Upper lobe of right lung (tissue), 1 donor: Measurements from ENCODE around the gene PLEKHG2. TPM values are rescaled to one million over a fixed set of nuclear protein-coding genes. Genes with fewer than 3 reads are reported as not detected.

Experiments
- ATAC-seq: fragments of 200-7000 bp; cut with Tn5 transposase; one replicate; pipeline ENCODE4 v1.9.1; 2020; ENCODE audit warnings: mild to moderate bottlenecking, moderate library complexity
- DNase-seq: peaks from one replicate; pipeline ENCODE4 v3.0.0-alpha.2; 2020
- H3K27ac ChIP-seq: fragments of 200-600 bp; one replicate; pipeline ENCODE4 v1.8.0; 2022
- H3K27me3 ChIP-seq: fragments of 200-600 bp; one replicate; pipeline ENCODE4 v1.8.0; 2022; ENCODE audit warnings: mild to moderate bottlenecking
- H3K36me3 ChIP-seq: fragments of 200-600 bp; one replicate; pipeline ENCODE4 v1.8.0; 2022
- H3K4me1 ChIP-seq: fragments of 200-600 bp; one replicate; pipeline ENCODE4 v1.8.0; 2022
- H3K4me3 ChIP-seq: fragments of 200-600 bp; one replicate; pipeline ENCODE4 v1.8.0; 2022; ENCODE audit warnings: mild to moderate bottlenecking
- H3K9me3 ChIP-seq: fragments of 200-600 bp; one replicate; pipeline ENCODE4 v1.8.0; 2022
- CTCF ChIP-seq: fragments of 200-600 bp; IDR thresholded peaks from one replicate; pipeline ENCODE4 v1.8.0; 2022; ENCODE audit warnings: antibody characterized with exemption
- intact Hi-C: fragments of 100-400 bp; cut with DNase I; formaldehyde crosslinking; loops from one replicate; pipeline ENCODE4 v1.11.0; 2022
- total RNA-seq: library from RNA; stranded (reverse); fragmentation: NEBNext Ultra II Directional; extraction: Animal tissue kit (Norgen Biotek cat#: 25700); gene quantifications from one replicate; pipeline ENCODE4 v1.2.1, GENCODE V29; 2021
- donor health status: DM: no; HTN: yes; CAD: no; lungs with severe emphysema.

The PLEKHG2 gene
- total RNA-seq, 1 donor from 2014 or later, result 32.4 TPM

DNA sequence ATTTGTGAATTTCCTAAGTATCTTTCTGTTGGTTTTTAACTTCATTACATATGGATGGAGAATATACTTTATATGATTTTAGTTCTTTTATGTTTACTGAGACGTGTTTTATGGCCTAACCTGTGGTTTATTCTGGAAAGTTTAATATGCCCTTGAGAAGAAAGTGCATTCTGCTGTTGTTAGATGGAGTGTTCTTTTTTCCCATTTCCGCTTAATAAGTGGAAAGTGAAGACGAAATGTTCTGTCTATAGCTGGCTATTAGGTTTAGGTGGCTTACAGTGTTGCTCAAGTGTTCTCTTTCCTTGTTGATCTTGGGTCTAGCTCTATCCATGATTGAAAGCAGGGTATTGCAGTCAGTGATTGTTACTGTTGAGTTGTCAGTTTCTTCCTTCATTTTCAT, 50.9 kb downstream of the PLEKHG2 start:
- no peak for DNase-seq
- no peak for ATAC-seq
- Histone ChIP-seq H3K27ac (no peak overlapping the region), H3K36me3 (peaks cover 87% of the 10 kb centered on the region), H3K9me3 (no peaks in the 10 kb centered on the region), H3K4me1 (no peaks in the 10 kb centered on the region), H3K4me3 (no peak overlapping the region), H3K27me3 (no peaks in the 10 kb centered on the region)
- intact Hi-C loops, result no loop called here
- no peak for TF ChIP-seq CTCF

- Histone ChIP-seq H3K27me3 (no peaks in the 10 kb centered on the region), H3K4me3 (no peak overlapping the region), H3K4me1 (no peaks in the 10 kb centered on the region), H3K27ac (no peak overlapping the region), H3K36me3 (peaks cover 86% of the 10 kb centered on the region), H3K9me3 (no peaks in the 10 kb centered on the region)
- intact Hi-C loops, result no loop called here
- no peak for TF ChIP-seq CTCF
- DNase-seq, result no peak
- no peak for ATAC-seq
Measured at GRCh38 chr19:39465956-39466747, 53.7 kb downstream of the PLEKHG2 start.

DNA sequence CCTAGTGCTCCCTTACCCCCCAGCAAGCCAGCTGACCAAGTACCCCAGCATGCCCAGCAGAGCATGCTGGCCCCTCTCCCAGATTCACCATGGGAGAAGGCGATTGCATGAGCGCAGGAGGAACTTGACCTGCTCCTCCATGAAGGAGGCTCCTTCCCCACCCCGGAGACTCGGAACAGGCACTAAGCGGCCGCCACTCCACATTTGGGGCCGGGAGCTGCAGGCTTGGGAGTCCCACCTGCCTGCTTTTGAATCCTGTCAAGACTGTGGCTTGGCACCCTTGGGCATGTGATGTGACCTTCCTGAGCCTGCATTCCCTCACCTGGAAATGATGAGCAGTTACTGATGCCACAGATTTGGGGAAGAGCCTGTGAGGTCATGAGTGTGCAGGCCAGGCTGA, 55.5 kb downstream of the PLEKHG2 start:
- H3K36me3 ChIP-seq, result peaks cover 89% of the 10 kb centered on the region

DNA sequence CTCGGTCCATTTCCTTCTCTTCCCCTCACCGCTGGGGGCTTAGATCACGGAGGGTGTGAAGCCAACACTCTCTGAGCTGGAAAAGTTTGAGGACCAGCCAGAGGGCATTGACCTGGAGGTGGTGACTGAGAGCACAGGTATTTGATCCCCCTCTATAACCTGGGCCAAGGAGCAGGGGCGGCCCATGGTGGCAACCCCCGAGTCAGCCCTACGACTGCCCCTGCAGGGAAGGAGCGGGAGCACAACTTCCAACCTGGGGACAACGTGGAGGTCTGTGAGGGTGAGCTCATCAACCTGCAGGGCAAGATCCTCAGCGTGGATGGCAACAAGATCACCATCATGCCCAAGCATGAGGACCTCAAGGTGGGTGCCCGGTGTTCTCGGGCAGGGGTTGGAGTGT, 56.6 kb downstream of the PLEKHG2 start:
- no peak overlapping the region for H3K27ac ChIP-seq
- H3K27me3 ChIP-seq, result no peaks in the 10 kb centered on the region
- peaks cover 98% of the 10 kb centered on the region for H3K36me3 ChIP-seq
- H3K4me1 ChIP-seq, result no peaks in the 10 kb centered on the region
- TF ChIP-seq CTCF, result no peak
- DNase-seq (no peak), ATAC-seq (no peak)
- intact Hi-C loops, result no loop called here
- no peaks in the 10 kb centered on the region for H3K9me3 ChIP-seq
- no peak overlapping the region for H3K4me3 ChIP-seq

More for the DNA sequence above, 55.5 kb downstream of the PLEKHG2 start:
- Histone ChIP-seq H3K4me3 (no peak overlapping the region), H3K9me3 (no peaks in the 10 kb centered on the region), H3K27me3 (no peaks in the 10 kb centered on the region), H3K27ac (no peak overlapping the region), H3K4me1 (no peaks in the 10 kb centered on the region)
- intact Hi-C loops, result no loop called here
- DNase-seq (no peak), ATAC-seq (no peak)
- TF ChIP-seq CTCF, result no peak

DNA sequence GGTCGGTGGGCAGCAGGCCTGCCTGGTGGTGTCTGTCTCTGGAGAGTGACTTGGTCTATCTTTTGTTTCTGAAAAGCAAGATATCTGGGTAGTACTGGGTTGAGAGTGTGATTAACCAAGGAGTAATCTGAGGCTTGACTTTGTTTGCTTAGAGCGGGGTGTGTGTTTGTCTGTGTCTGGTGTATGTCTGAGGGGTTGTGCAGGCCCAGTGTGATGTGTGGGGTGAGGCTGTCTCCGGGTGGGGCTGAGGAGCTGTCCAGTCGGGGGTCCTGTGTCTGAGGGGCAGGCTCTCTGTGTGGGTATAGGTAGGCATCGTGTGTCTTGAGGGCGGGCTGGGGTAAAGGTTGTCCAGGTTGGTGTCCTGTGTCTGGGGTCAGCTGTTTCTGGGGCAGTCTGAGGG, 57.1 kb downstream of the PLEKHG2 start:
- no peak overlapping the region for H3K27ac ChIP-seq
- no peak overlapping the region for H3K4me3 ChIP-seq
- DNase-seq (no peak), ATAC-seq (no peak)
- no peaks in the 10 kb centered on the region for H3K4me1 ChIP-seq
- no peak for TF ChIP-seq CTCF
- peaks cover 98% of the 10 kb centered on the region for H3K36me3 ChIP-seq
- intact Hi-C loops, result no loop called here
- H3K27me3 ChIP-seq, result no peaks in the 10 kb centered on the region
- no peaks in the 10 kb centered on the region for H3K9me3 ChIP-seq
